ENCODE data around the gene FAM227B.

GRCh38 chr15:49570174-49570573 is 50.4 kb downstream of the FAM227B start:
- TF ChIP-seq CTCF (conservative IDR thresholded peaks at IDR 0.05; ENCODE audit: low read depth, low read length): no peak
- no peak for TF ChIP-seq EZH2 (IDR thresholded peaks at IDR 0.05; ENCODE audit: low read length, unreplicated experiment)
- no peak for TF ChIP-seq EZH2phosphoT487 (IDR thresholded peaks at IDR 0.05; ENCODE audit: borderline replicate concordance, low read length)
